ENCODE measurements around the gene NEIL1. TPM values are rescaled to one million over a fixed set of nuclear protein-coding genes. Genes with fewer than 3 reads are reported as not detected.
"Not testable (repeated sequence)": the region's sequence is repeated elsewhere in the genome, so short reads cannot be mapped to it uniquely, and the experiment has no call there.

Gene NEIL1
- total and polyA plus RNA-seq, 2 of the 8 experiments (the other 6 are each of a cell fraction or from before 2014, with no cell fraction given): 10.4 to 10.9 TPM

DNA sequence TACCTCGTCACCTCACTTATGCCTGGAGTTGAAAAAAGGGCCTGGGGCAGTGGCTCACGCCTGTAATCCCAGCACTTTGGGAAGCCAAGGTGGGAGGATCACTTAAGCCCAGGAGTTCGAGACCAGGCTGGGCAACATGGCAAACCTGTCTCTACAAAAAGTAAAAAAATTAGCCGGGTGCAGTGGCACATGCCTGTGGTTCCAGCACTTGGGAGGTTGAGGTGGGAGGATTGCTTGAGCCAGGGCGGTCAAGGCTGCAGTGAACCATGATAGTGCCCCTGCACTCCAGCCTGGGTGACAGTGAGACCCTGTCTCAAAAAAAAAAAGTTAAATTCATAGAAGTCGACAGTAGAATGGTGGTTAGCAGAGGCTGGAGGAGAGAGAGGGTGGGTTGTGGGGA is 4.6 kb upstream of the NEIL1 start (continued):
- TF ChIP-seq USF2 (IDR thresholded peaks at IDR 0.05; ENCODE audit: low read length) (no peak), TCF12 (IDR thresholded peaks at IDR 0.05; ENCODE audit: low read depth, low read length) (no peak), TAF1 (IDR thresholded peaks at IDR 0.05; ENCODE audit: low read depth, low read length) (no peak), E2F6 (IDR thresholded peaks at IDR 0.05) (no peak), JUN (IDR thresholded peaks at IDR 0.05; ENCODE audit: low read depth, low read length) (no peak), RAD21 (IDR thresholded peaks at IDR 0.05 in 1 of 2, conservative IDR thresholded peaks at IDR 0.05 in 1 of 2; ENCODE audit: low read depth in 2 of 2, low read length in 2 of 2) (no peak)

- H3K27me3 ChIP-seq (replicated peaks in 1 of 4; ENCODE audit: control insufficient read depth in 3 of 4, extremely low read depth in 1 of 4, insufficient read depth in 3 of 4, low read length in 3 of 4): peaks cover 0 to 19% (median 13%) of the 10 kb centered on the region in 4 experiments; a peak in 5 of 7 replicates
- H3K79me1 ChIP-seq (ENCODE audit: low read depth, low read length); H4K5ac ChIP-seq (ENCODE audit: insufficient read length, low read depth, low read length); FAIRE-seq; H3K56ac ChIP-seq (replicated peaks; ENCODE audit: insufficient read length, low read depth, low read length); H3K9ac ChIP-seq (replicated peaks in 1 of 4; ENCODE audit: extremely low read depth in 1 of 4, low read depth in 3 of 4, low read length in 3 of 4); H2AK5ac ChIP-seq (ENCODE audit: low read depth, low read length); H2AFZ ChIP-seq (ENCODE audit: low read length); H2BK120ac ChIP-seq (replicated peaks; ENCODE audit: low read depth, low read length); CTCF ChIA-PET (ENCODE audit: partially characterized antibody); H4K8ac ChIP-seq (ENCODE audit: extremely low read depth, insufficient read depth, low read length); H3K14ac ChIP-seq (ENCODE audit: insufficient read length); H3K4me2 ChIP-seq (ENCODE audit: insufficient read depth in 1 of 2, low read depth in 2 of 2, low read length in 2 of 2); DNase-seq (ENCODE audit: low read depth in 1 of 2, low spot score in 2 of 2); H3K23ac ChIP-seq (ENCODE audit: insufficient read length); H2BK20ac ChIP-seq (ENCODE audit: low read length); H2BK15ac ChIP-seq (ENCODE audit: low read length); H3K4me1 ChIP-seq (replicated peaks in 1 of 4; ENCODE audit: control insufficient read depth in 3 of 4, insufficient read depth in 4 of 4, low read length in 3 of 4); H4K91ac ChIP-seq (replicated peaks; ENCODE audit: insufficient read length, low read length); H3K9me3 ChIP-seq (ENCODE audit: insufficient read depth in 2 of 2, low read depth in 1 of 2, low read length in 1 of 2); H4K20me1 ChIP-seq (replicated peaks in 1 of 2; ENCODE audit: control insufficient read depth in 1 of 2, insufficient read depth in 2 of 2, low read length in 2 of 2); H3K4me3 ChIP-seq (ENCODE audit: extremely low read depth in 1 of 4, insufficient read depth in 2 of 4, low read depth in 3 of 4, low read length in 4 of 4); H2BK12ac ChIP-seq (ENCODE audit: low read depth, low read length); H3K18ac ChIP-seq (ENCODE audit: extremely low read depth, low read length); H2BK5ac ChIP-seq (ENCODE audit: low read depth, low read length); H3K79me2 ChIP-seq (ENCODE audit: control insufficient read depth in 1 of 2, insufficient read depth in 2 of 2, low read length in 2 of 2); H3K4ac ChIP-seq (replicated peaks; ENCODE audit: insufficient read length, low read depth, low read length); H3K27ac ChIP-seq (ENCODE audit: low read depth, low read length): not testable (repeated sequence)
- H3K23me2 ChIP-seq (ENCODE audit: low read depth, low read length): peaks cover 17% of the 10 kb centered on the region
- POLR2A ChIA-PET (ENCODE audit: partially characterized antibody): interaction anchor here (0.8 to 2.7 kb wide), 5 partner anchors 9 to 24 kb away, joined by 3 to 9 read pairs (median 3); partner anchors contain the start of gene MAN2C1
- WGBS, 2 experiments (ENCODE audit: extremely low coverage in 1 of 2, insufficient coverage in 1 of 2, insufficient read length in 1 of 2, insufficient replicate concordance in 2 of 2, low coverage in 1 of 2, low lambda C conversion rate in 2 of 2, missing lambda C conversion rate in 1 of 2): 69% methylated on average over 8 of the region's 8 CpGs; no CpG with 5 or more reads in 1 of the 2 experiments
- peaks cover 3 to 18% (median 5%) of the 10 kb centered on the region in 4 experiments; a peak in 5 of 8 replicates for H3K36me3 ChIP-seq (ENCODE audit: control insufficient read depth in 2 of 4, insufficient read depth in 4 of 4, low read length in 3 of 4)
These were observed 2.9 kb upstream of the NEIL1 start for GRCh38 chr15:75343953-75344352.
